Activated T-helper 17 cell treated with anti-CD3 and anti-CD28 coated beads, Interleukin-2, amount 50 U/mL, for 72 hours (primary cell): Measurements from ENCODE around the gene PEMT. TPM values are rescaled to one million over a fixed set of nuclear protein-coding genes. Genes with fewer than 3 reads are reported as not detected.
"Not testable (repeated sequence)": the region's sequence is repeated elsewhere in the genome, so short reads cannot be mapped to it uniquely, and the experiment has no call there.

Source experiments
- ATAC-seq: fragments of 150-1000 bp; cut with Tn5 transposase; replicated peaks from 2 replicates; pipeline ENCODE4 v1.10.0; 2021; ENCODE audit warnings: mild to moderate bottlenecking, moderate library complexity
- H3K27ac Mint-ChIP-seq: one replicate; pipeline ENCODE4 v1.8.0; 2022; ENCODE audit warnings: mixed read lengths
- H3K27me3 Mint-ChIP-seq: one replicate; pipeline ENCODE4 v1.8.0; 2022; ENCODE audit warnings: mixed read lengths
- H3K36me3 Mint-ChIP-seq: one replicate; pipeline ENCODE4 v1.8.0; 2022; ENCODE audit warnings: low read depth, mild to moderate bottlenecking, mixed read lengths
- H3K4me1 Mint-ChIP-seq: one replicate; pipeline ENCODE4 v1.8.0; 2022; ENCODE audit warnings: mixed read lengths
- H3K4me3 Mint-ChIP-seq: one replicate; pipeline ENCODE4 v1.8.0; 2022; ENCODE audit warnings: mild to moderate bottlenecking, mixed read lengths
- H3K9me3 Mint-ChIP-seq: one replicate; pipeline ENCODE4 v1.8.0; 2022; ENCODE audit warnings: mixed read lengths
- total RNA-seq, 2 donors: library from RNA; stranded (reverse); gene quantifications; one replicate each; pipeline ENCODE4 v1.2.3, GENCODE V29; 2022

PEMT gene
- total RNA-seq, 2 donors from 2014 or later = 18.1 to 33.5 TPM

DNA sequence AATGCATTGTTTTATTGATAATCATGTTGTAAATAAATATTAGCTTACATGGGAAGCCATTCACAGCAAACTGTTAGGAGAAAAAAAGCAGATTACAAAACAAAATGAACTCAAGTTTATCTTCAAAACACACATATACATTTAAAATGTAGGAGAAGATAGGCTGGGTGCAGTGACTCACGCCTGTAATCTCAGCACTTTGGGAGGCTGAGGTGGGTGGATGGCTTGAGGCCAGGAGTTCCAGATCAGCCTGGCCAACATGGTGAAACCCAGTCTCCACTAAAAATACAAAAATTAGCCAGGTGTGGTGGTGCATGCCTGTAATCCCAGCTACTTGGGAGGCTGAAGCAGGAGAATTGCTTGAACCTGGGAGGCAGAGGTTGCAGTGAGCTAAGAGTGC lies 125.6 kb downstream of the PEMT start:
- not testable (repeated sequence) for H3K4me3 Mint-ChIP-seq, H3K36me3 Mint-ChIP-seq, H3K9me3 Mint-ChIP-seq, H3K4me1 Mint-ChIP-seq, H3K27ac Mint-ChIP-seq, ATAC-seq
- H3K27me3 Mint-ChIP-seq = peaks cover 16% of the 10 kb centered on the region

DNA sequence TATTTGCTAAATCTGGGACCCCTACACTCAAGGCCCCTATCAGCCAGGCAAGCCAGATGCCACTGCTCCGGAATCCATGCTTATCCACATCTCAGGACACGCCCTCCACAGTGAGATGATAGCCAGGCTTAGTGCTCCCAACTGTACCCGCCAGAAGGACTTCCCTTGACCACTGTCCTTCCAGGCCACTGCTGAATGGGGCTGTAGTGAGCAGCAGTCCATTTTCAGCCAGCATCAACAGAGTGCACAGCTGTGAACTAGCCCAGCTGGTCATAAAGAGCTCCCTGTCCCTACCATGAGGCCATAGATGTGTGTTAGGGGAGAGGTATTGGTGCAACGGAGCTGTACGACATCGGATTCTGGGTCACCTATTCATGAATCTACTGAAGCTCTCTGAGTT lies 127.7 kb downstream of the PEMT start:
- no peaks in the 10 kb centered on the region for H3K36me3 Mint-ChIP-seq
- H3K9me3 Mint-ChIP-seq = peaks cover 5% of the 10 kb centered on the region
- H3K4me1 Mint-ChIP-seq = peaks cover 5% of the 10 kb centered on the region
- no peak for ATAC-seq
- H3K27me3 Mint-ChIP-seq = peaks cover 16% of the 10 kb centered on the region
- no peak overlapping the region for H3K4me3 Mint-ChIP-seq
- H3K27ac Mint-ChIP-seq = no peak overlapping the region

DNA sequence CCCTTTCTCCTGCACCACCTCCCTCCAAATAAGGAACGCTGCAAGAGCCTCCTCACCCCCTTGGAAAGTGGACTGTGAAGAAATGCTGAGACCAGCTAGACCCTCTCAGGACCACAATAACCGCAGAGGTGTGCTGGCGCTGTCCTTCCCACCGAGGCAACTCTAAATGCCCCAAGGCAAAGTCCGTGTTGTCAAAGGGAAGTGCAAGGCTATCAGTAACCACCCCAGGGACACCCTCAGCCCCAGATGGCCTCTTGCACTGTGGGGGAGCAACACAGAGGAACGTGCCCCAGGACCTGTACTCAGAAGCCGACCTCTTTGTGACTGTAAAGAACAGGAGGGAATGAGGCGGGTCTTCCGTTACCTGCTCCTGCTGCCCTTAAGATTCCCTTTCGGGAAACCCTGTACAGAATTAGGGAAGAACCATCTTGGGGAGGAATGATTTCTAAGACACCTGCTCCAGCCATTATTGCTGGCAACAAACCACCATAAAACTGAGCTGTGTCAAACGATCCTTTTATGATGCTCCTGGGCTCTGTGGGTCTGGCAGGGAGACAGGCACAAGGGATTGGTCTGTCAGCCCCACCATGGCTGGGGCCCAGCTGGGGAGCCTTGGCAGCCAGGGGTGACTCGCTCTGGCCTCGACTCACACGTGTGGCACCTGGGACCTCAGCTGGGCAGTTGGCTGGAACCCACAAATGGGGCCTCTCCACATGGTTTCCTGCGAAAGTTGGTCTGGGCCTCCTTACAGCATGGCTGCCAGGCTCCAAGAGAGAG lies 129.3 kb downstream of the PEMT start:
- Mint-ChIP-seq H3K9me3 (peaks cover 5% of the 10 kb centered on the region), H3K27ac (no peak overlapping the region), H3K27me3 (peaks cover 13% of the 10 kb centered on the region), H3K4me1 (peaks cover 5% of the 10 kb centered on the region), H3K36me3 (no peaks in the 10 kb centered on the region), H3K4me3 (no peak overlapping the region)
- no peak for ATAC-seq

DNA sequence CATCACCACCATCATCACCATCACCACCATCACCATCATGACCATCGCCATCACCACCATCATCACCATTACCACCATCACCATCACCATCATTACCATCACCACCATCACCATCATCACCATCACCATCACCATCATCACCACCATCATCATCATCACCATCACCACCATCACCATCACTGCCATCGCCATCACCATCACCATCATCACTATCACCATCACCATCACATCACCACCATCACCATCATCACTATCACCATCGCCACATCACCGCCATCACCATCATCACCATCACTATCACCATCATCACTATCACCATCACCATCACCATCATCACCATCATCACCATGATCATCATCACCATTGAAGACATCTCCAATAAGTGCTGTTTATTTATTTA lies 131.5 kb downstream of the PEMT start:
- Mint-ChIP-seq H3K27me3 (peaks cover 9% of the 10 kb centered on the region), H3K4me1 (peaks cover 5% of the 10 kb centered on the region), H3K27ac (no peak overlapping the region), H3K4me3 (no peak overlapping the region), H3K9me3 (peaks cover 5% of the 10 kb centered on the region), H3K36me3 (no peaks in the 10 kb centered on the region)
- no peak for ATAC-seq

DNA sequence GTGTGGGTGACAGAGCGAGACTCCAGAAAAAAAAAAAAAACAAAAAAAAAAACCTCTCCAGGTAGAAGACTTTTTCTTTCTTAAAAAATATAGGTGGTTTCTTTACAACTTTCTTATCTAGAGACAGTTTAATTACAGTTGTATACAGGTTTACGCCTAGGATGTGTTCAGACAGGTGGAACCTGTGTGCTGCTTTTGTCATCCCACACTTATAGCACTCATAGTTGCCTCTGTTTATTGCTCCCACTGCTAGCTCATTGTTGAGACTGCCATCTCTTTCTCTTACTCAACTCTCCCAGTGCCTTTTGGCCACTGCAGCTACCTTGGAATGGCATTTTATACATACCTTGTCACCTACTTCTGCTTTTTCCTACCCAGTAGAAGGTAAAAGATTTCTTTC lies 133.8 kb downstream of the PEMT start:
- Mint-ChIP-seq H3K27me3 (no peaks in the 10 kb centered on the region), H3K36me3 (no peaks in the 10 kb centered on the region), H3K4me1 (peaks cover 5% of the 10 kb centered on the region), H3K4me3 (no peak overlapping the region), H3K27ac (no peak overlapping the region), H3K9me3 (peaks cover 5% of the 10 kb centered on the region)
- ATAC-seq = no peak

DNA sequence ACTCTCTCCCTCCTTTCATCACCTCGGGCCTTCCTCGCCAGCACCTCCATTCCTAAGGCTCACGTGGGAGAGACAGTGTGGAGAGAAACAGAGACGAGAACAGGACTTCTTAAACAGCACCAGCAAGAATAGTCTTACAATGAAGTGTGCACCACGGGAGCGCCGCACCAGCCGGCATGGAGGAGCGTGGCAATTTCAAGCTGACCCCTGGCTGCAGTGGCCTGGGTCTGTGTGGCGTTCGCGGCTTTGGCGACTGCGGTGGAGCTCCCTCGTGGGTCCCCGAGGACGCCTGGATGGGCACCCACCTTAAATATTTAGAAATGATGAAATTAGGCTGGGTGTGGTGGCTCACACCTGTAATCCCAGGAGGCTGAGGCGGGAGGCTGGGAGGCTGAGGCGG lies 135.3 kb downstream of the PEMT start:
- Mint-ChIP-seq H3K4me3 (no peak overlapping the region), H3K4me1 (peaks cover 5% of the 10 kb centered on the region), H3K27me3 (no peaks in the 10 kb centered on the region), H3K36me3 (no peaks in the 10 kb centered on the region), H3K27ac (no peak overlapping the region), H3K9me3 (peaks cover 5% of the 10 kb centered on the region)
- no peak for ATAC-seq

Other genes starting within 250 kb of the PEMT start
- gene MED9, start 114.7 kb downstream of the PEMT start, total RNA-seq = 10 to 100 TPM; 12.3 to 14.9 TPM
- 1 to 10 TPM; 1.3 TPM for gene RASD1, start 95.3 kb downstream of the PEMT start, total RNA-seq
- gene RAI1, start 89.8 kb upstream of the PEMT start, total RNA-seq = 10 to 100 TPM in 1 of 2 donors, 1 to 10 TPM in 1; 7.0 to 16.0 TPM
- 10 to 100 TPM; 65.5 to 74.1 TPM for gene SREBF1, start 245.3 kb upstream of the PEMT start, total RNA-seq